ENCODE results near the gene ZNF655. TPM values are rescaled to one million over a fixed set of nuclear protein-coding genes. Genes with fewer than 3 reads are reported as not detected.

ZNF655 gene
- total RNA-seq = 100 to 1,000 TPM; 115 to 191 (median 116) TPM

GRCh38 chr7:99558306-99559174 lies at the start of gene ZNF655:
TSS of gene ZNF655 (plus strand) at chr7:99558642. CDS start at chr7:99560560, 1,918 bp downstream.
- Histone ChIP-seq H3K36me3 (peaks cover 0 to 60% of the 10 kb centered on the region in 2 donors), H3K4me1 (peaks cover 0 to 60% (median 18%) of the 10 kb centered on the region in 3 donors), H3K4me3 (peak within 1 kb of the TSS; percentile 81 to 83), H3K27me3 (no peaks in the 10 kb centered on the region), H3K27ac (peak within 1 kb of the TSS; percentile 88 to 99 (median 96)), H3K9me3 (no peaks in the 10 kb centered on the region)
- WGBS, 2 donors (ENCODE audit: low coverage in 1 of 2) = 0% methylated on average over 2 of the region's 73 CpGs; no CpG with 5 or more reads in 1 of the 2 donors
- no peak for TF ChIP-seq CTCF (IDR thresholded peaks at IDR 0.05)
- no peak for TF ChIP-seq EP300 (IDR thresholded peaks at IDR 0.05)
- TF ChIP-seq POLR2AphosphoS5 (IDR thresholded peaks at IDR 0.05) = peak; percentile 89
- peak; percentile 78 to 87 for TF ChIP-seq POLR2A (IDR thresholded peaks at IDR 0.05)
- peak; percentile 98 for ATAC-seq

- WGBS, 2 donors (ENCODE audit: low coverage in 1 of 2) = 91 to 93% methylated on average over 1 of the region's 1 CpG
- no peak for TF ChIP-seq CTCF (IDR thresholded peaks at IDR 0.05)
- TF ChIP-seq POLR2A (IDR thresholded peaks at IDR 0.05) = no peak
- no peak for TF ChIP-seq EP300 (IDR thresholded peaks at IDR 0.05)
- H3K36me3 ChIP-seq = peaks cover 0 to 97% of the 10 kb centered on the region in 2 donors
Observed at GRCh38 chr7:99514050-99514449, 44.4 kb upstream of the ZNF655 start.

GRCh38 chr7:99521399-99521798 lies 37.0 kb upstream of the ZNF655 start:
- no peak overlapping the region for H3K4me3 ChIP-seq
- 98 to 100% methylated on average over 3 of the region's 3 CpGs for WGBS, 2 donors (ENCODE audit: low coverage in 1 of 2)
- no peak overlapping the region for H3K27ac ChIP-seq
- no peaks in the 10 kb centered on the region for H3K27me3 ChIP-seq
- TF ChIP-seq POLR2A (IDR thresholded peaks at IDR 0.05) = no peak
- TF ChIP-seq POLR2AphosphoS5 (IDR thresholded peaks at IDR 0.05) = no peak
- TF ChIP-seq CTCF (IDR thresholded peaks at IDR 0.05) = no peak
- TF ChIP-seq EP300 (IDR thresholded peaks at IDR 0.05) = no peak
- H3K36me3 ChIP-seq = peaks cover 0 to 93% of the 10 kb centered on the region in 2 donors
- H3K9me3 ChIP-seq = no peaks in the 10 kb centered on the region
- no peaks in the 10 kb centered on the region for H3K4me1 ChIP-seq
- ATAC-seq = no peak

More at GRCh38 chr7:99514050-99514449, 44.4 kb upstream of the ZNF655 start:
- H3K4me1 ChIP-seq = no peaks in the 10 kb centered on the region
- ATAC-seq = no peak
- H3K9me3 ChIP-seq = no peaks in the 10 kb centered on the region
- no peak overlapping the region for H3K4me3 ChIP-seq
- H3K27ac ChIP-seq = no peak overlapping the region
- no peaks in the 10 kb centered on the region for H3K27me3 ChIP-seq

GRCh38 chr7:99525713-99526440 lies 32.6 kb upstream of the ZNF655 start:
- no peak overlapping the region for H3K4me3 ChIP-seq
- ATAC-seq = no peak
- no peak for TF ChIP-seq CTCF (IDR thresholded peaks at IDR 0.05)
- TF ChIP-seq POLR2A (IDR thresholded peaks at IDR 0.05) = no peak
- no peak for TF ChIP-seq POLR2AphosphoS5 (IDR thresholded peaks at IDR 0.05)
- no peak overlapping the region for H3K27ac ChIP-seq
- peaks cover 0 to 93% of the 10 kb centered on the region in 2 donors for H3K36me3 ChIP-seq
- H3K4me1 ChIP-seq = no peaks in the 10 kb centered on the region
- 82 to 91% methylated on average over 9 to 14 of the region's 21 CpGs for WGBS, 2 donors (ENCODE audit: low coverage in 1 of 2)
- peaks cover 0 to 24% (median 0%) of the 10 kb centered on the region in 3 donors for H3K9me3 ChIP-seq
- H3K27me3 ChIP-seq = no peaks in the 10 kb centered on the region
